ENCODE data around the gene CMTM6. TPM values are rescaled to one million over a fixed set of nuclear protein-coding genes. Genes with fewer than 3 reads are reported as not detected.

The CMTM6 gene
- total and polyA plus RNA-seq, 2 of the 13 experiments (the other 11 are each of a cell fraction or from before 2014, with no cell fraction given) = 25.6 to 55.7 TPM

GRCh38 chr3:32450426-32450825, 52.2 kb downstream of the CMTM6 start:
- no peak for ATAC-seq
- 100% methylated on average over 2 of the region's 2 CpGs for WGBS (ENCODE audit: low lambda C conversion rate)
- H3K79me2 ChIP-seq (ENCODE audit: insufficient read depth, low read length) = peaks cover 3% of the 10 kb centered on the region
- intact Hi-C loops (cut with micrococcal nuclease; ENCODE audit: unreplicated experiment) (no loop called here), in situ Hi-C loops (cut with HindIII; ENCODE audit: extremely low pct_ligation_motif_present, low pct_unique_long_range_greater_than_20kb) (no loop called here)
- ChIA-PET CTCF (ENCODE audit: low intra/inter-chr PET ratio, low total read pairs) (no interaction called here), POLR2A (no interaction called here)
- H3K9me3 ChIP-seq (ENCODE audit: low read length) = no peaks in the 10 kb centered on the region
- no peak overlapping the region for H2AFZ ChIP-seq (ENCODE audit: low read length)
- no peaks in the 10 kb centered on the region for H3K4me1 ChIP-seq (ENCODE audit: insufficient read depth, low read length)
- no peak overlapping the region for H3K9ac ChIP-seq (ENCODE audit: insufficient read depth, low read depth, low read length)
- no peak overlapping the region for H3K4me2 ChIP-seq (ENCODE audit: low read depth, low read length)
- no peaks in the 10 kb centered on the region for H3K27me3 ChIP-seq (ENCODE audit: control insufficient read depth in 1 of 2, insufficient read depth in 2 of 2, low read length in 2 of 2)
- no peak for TF ChIP-seq GTF3A (CRISPR knock-in tag; conservative IDR thresholded peaks at IDR 0.05)
- TF ChIP-seq GPN1 (CRISPR knock-in tag; IDR thresholded peaks at IDR 0.05; ENCODE audit: borderline replicate concordance) = no peak
- TF ChIP-seq GMEB2 (CRISPR knock-in tag; IDR thresholded peaks at IDR 0.05; ENCODE audit: low read depth) = no peak
- TF ChIP-seq SRF (IDR thresholded peaks at IDR 0.05; ENCODE audit: low read depth, low read length) = no peak
- TF ChIP-seq ZNF382 (CRISPR knock-in tag; IDR thresholded peaks at IDR 0.05; ENCODE audit: borderline replicate concordance) = no peak
- TF ChIP-seq ZNF510 (CRISPR knock-in tag; IDR thresholded peaks at IDR 0.05; ENCODE audit: low read depth) = no peak
- TF ChIP-seq THAP7 (CRISPR knock-in tag; IDR thresholded peaks at IDR 0.05) = no peak
- no peak for TF ChIP-seq SIN3B (IDR thresholded peaks at IDR 0.05; ENCODE audit: low read length)
- TF ChIP-seq XBP1 (CRISPR knock-in tag; IDR thresholded peaks at IDR 0.05) = no peak
- TF ChIP-seq CHCHD3 (CRISPR knock-in tag; IDR thresholded peaks at IDR 0.05) = no peak
- TF ChIP-seq E2F1 (CRISPR knock-in tag; IDR thresholded peaks at IDR 0.05) = no peak
- TF ChIP-seq, protein P1, sequence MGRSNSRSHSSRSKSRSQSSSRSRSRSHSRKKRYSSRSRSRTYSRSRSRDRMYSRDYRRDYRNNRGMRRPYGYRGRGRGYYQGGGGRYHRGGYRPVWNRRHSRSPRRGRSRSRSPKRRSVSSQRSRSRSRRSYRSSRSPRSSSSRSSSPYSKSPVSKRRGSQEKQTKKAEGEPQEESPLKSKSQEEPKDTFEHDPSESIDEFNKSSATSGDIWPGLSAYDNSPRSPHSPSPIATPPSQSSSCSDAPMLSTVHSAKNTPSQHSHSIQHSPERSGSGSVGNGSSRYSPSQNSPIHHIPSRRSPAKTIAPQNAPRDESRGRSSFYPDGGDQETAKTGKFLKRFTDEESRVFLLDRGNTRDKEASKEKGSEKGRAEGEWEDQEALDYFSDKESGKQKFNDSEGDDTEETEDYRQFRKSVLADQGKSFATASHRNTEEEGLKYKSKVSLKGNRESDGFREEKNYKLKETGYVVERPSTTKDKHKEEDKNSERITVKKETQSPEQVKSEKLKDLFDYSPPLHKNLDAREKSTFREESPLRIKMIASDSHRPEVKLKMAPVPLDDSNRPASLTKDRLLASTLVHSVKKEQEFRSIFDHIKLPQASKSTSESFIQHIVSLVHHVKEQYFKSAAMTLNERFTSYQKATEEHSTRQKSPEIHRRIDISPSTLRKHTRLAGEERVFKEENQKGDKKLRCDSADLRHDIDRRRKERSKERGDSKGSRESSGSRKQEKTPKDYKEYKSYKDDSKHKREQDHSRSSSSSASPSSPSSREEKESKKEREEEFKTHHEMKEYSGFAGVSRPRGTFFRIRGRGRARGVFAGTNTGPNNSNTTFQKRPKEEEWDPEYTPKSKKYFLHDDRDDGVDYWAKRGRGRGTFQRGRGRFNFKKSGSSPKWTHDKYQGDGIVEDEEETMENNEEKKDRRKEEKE (IDR thresholded peaks at IDR 0.05) = no peak
- H3K4me3 ChIP-seq (replicated peaks in 1 of 3; ENCODE audit: insufficient read depth in 1 of 3, low read depth in 2 of 3, low read length in 3 of 3) = no peak overlapping the region
- peaks cover 10 to 41% of the 10 kb centered on the region in 2 experiments; a peak in 4 of 5 replicates for H3K36me3 ChIP-seq (replicated peaks in 1 of 2; ENCODE audit: control insufficient read depth in 1 of 2, insufficient read depth in 2 of 2, low read length in 2 of 2)
- H4K20me1 ChIP-seq (ENCODE audit: insufficient read depth, low read length) = no peaks in the 10 kb centered on the region
- DNase-seq (ENCODE audit: low spot score) = no peak
- no peak overlapping the region for H3K27ac ChIP-seq (ENCODE audit: extremely low read length, insufficient read depth, low read length)
- BruUV-seq (replicated peaks) = no TSS peak
- no peak for FAIRE-seq
